HL-60/S4 treated with phorbol 12-myristate 13-acetate at 8.2 ng/mL for 4 days and 3 days (cell line): ENCODE data around the gene ZSCAN1.

Experiments
- in situ Hi-C: fragments of 300-500 bp; cut with MboI; formaldehyde crosslinking; loops from 2 replicates; pipeline ENCODE4 v1.15.0; 2022; ENCODE audit warnings: low sequenced_read_pairs

Gene ZSCAN1

GRCh38 chr19:58083021-58083420, 49.2 kb downstream of the ZSCAN1 start:
- in situ Hi-C loops, result no loop called here

- in situ Hi-C loops, result no loop called here
Observed at GRCh38 chr19:58084596-58085347, 50.9 kb downstream of the ZSCAN1 start.

- in situ Hi-C loops, result no loop called here
Observed at GRCh38 chr19:58085348-58085875, 51.6 kb downstream of the ZSCAN1 start.

- in situ Hi-C loops, result no loop called here
Observed at GRCh38 chr19:58086825-58087710, 53.2 kb downstream of the ZSCAN1 start.

DNA sequence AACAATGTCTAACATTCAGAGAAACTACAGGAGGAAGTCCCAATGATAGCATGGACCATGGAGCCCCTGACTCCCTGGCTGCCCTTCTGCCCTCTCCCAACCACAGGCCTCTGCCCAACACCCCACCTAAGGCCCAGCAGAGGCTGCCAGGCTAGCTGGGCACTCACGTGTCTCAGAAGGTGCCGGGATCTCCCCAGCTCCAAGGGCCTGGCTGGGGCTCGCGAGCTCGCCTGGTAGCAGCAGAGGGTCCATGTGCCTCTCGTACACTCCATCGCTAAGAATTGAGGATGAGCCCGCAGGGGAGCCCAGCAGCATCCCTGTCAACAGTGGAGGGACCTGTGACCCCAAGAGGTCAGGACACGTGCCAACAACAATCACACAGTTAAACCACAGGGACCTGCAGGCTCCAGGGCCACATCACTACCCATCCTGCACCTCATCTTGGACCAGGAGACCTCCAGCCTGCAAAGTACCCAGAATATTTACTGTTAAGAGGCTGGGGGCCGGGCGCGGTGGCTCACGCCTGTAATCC, 54.8 kb downstream of the ZSCAN1 start:
- in situ Hi-C loops, result no loop called here

DNA sequence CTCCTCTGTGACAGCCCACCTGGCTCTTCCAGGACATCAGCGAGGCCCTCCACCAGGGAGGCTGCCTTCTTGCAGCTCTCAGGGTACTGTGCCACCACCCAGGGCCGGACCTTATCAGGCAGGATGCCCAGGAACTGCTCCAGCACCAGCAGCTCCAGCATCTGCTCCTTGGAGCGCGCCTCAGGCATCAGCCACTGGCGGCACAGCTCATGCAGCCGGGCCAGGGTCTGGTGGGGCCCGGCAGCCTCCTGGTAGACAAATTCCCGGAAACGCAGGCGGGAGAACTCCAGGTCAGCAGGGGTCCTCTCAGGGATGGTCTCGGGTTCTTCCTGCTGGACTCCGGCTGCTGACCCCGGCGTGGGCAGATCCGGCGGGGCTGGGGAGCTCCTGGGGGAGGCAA, 56.0 kb downstream of the ZSCAN1 start:
- in situ Hi-C loops, result no loop called here

- in situ Hi-C loops, result no loop called here
Observed at GRCh38 chr19:58091251-58091995, 57.6 kb downstream of the ZSCAN1 start.

GRCh38 chr19:58093071-58093470, 59.2 kb downstream of the ZSCAN1 start:
- in situ Hi-C loops, result no loop called here

DNA sequence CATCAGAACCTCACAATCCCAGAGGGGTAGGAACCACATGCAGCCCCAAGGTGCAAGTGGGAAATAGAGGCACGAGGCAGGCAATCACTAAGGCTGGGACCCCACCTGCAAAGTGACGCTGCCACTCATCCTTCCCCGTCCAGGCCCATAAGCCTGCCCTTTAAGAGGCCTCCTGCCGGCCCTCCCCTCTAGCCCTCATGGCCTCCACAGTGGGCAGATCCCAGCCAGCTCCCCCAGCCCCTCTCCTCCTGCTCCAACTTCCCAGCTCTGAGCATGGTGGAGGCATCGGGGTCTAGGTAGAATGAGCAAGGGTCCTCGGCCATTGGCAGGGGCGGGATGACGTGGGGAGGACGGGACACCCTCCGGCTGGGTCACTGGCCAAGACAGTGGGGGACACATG, 61.5 kb downstream of the ZSCAN1 start:
- in situ Hi-C loops, result no loop called here

- in situ Hi-C loops, result no loop called here
Observed at GRCh38 chr19:58096884-58097283, 63.1 kb downstream of the ZSCAN1 start.

- in situ Hi-C loops, result no loop called here
Observed at GRCh38 chr19:58097349-58097748, 63.5 kb downstream of the ZSCAN1 start.

DNA sequence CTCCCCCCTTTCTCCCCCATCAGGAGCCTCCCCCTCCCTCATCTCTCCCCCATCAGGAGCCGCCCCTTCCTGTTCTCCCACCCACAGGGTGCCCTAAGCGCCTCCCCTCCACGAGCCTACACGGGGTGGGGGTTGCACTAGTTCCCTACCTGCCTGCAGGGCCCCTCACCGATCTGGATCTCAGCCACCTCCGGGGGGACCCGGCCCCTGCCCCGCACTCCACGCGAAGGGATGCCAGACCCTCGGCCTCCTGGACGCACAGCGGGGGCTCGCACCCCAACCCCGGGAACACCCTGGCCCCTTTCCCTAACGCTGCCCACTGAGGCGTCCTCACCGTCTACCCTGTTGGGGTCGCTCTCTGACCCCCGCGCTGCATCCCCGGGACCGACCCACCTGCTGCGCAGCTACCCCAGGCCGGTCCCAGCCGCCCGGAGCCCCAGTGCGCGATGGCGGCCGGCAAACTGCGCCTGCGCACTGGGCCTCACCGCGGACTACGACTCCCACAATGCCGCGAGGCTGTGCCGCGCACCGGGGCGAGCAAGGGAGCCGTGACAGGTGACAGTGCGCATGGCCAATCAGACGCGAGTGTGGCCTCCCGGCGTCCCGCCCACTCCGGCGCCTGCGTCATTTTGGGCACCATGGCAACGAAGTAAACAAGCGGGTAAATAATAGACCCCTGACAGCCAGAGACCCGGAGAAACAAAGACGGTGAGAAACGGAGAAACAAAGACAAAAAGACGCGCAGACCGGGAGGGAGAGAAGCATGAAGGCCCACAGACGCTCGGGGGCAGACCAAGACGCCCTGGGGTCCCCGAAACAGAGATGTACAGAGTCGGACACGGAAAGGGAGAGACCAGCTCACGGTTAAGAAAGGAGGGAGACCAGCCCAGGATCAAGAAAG, 64.2 kb downstream of the ZSCAN1 start, which contains the start of gene ZSCAN18:
Gene ZSCAN18 (minus strand): TSS at position 451 of the 901 bp plus-strand sequence. CDS start 7,964 bp downstream, outside the sequence.
- in situ Hi-C loops, result no loop called here

GRCh38 chr19:58098682-58098998, 64.8 kb downstream of the ZSCAN1 start:
- in situ Hi-C loops, result no loop called here
